Measurements from ENCODE around the gene ELOB. TPM values are rescaled to one million over a fixed set of nuclear protein-coding genes. Genes with fewer than 3 reads are reported as not detected.

ELOB gene
- total RNA-seq, 1 donor from 2014 or later: 311 TPM

DNA sequence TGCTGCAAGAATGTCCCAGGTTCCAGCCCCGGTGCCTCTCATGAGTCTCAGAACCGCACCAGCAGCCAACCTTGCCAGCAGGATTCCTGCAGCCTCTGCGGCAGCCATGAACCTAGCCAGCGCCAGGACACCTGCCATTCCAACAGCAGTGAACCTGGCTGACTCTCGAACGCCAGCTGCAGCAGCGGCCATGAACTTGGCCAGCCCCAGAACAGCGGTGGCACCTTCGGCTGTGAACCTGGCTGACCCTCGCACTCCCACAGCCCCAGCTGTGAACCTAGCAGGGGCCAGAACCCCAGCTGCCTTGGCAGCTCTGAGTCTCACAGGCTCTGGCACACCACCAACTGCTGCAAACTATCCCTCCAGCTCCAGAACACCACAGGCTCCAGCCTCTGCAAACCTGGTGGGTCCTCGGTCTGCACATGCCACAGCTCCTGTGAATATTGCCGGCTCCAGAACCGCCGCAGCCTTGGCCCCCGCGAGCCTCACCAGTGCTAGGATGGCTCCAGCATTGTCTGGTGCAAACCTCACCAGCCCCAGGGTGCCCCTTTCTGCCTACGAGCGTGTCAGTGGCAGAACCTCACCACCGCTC is 9.8 kb downstream of the ELOB start:
- H3K4me3 ChIP-seq (ENCODE audit: low read depth, low read length): no peak overlapping the region
- no peak for DNase-seq (ENCODE audit: low read depth)
- TF ChIP-seq, protein P1, sequence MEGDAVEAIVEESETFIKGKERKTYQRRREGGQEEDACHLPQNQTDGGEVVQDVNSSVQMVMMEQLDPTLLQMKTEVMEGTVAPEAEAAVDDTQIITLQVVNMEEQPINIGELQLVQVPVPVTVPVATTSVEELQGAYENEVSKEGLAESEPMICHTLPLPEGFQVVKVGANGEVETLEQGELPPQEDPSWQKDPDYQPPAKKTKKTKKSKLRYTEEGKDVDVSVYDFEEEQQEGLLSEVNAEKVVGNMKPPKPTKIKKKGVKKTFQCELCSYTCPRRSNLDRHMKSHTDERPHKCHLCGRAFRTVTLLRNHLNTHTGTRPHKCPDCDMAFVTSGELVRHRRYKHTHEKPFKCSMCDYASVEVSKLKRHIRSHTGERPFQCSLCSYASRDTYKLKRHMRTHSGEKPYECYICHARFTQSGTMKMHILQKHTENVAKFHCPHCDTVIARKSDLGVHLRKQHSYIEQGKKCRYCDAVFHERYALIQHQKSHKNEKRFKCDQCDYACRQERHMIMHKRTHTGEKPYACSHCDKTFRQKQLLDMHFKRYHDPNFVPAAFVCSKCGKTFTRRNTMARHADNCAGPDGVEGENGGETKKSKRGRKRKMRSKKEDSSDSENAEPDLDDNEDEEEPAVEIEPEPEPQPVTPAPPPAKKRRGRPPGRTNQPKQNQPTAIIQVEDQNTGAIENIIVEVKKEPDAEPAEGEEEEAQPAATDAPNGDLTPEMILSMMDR (conservative IDR thresholded peaks at IDR 0.05; ENCODE audit: low read depth, low read length): no peak

DNA sequence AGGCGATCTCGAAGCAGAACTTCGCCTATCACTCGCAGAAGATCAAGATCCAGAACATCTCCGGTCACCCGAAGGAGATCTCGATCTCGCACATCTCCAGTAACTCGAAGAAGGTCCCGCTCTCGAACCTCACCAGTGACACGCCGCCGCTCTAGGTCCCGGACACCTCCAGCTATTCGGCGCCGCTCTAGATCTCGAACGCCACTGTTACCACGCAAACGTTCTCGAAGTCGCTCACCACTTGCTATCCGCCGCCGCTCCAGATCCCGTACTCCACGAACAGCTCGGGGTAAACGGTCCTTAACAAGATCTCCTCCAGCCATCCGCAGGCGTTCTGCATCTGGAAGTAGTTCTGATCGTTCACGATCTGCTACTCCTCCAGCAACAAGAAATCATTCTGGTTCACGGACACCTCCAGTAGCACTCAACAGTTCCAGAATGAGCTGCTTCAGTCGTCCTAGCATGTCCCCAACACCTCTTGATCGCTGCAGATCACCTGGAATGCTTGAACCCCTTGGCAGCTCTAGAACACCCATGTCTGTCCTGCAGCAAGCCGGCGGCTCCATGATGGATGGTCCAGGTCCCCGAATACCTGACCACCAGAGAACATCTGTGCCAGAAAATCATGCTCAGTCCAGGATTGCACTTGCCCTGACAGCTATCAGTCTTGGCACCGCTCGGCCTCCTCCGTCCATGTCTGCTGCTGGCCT is 10.5 kb downstream of the ELOB start:
- TF ChIP-seq, protein P1 (conservative IDR thresholded peaks at IDR 0.05; ENCODE audit: low read depth, low read length): no peak
- DNase-seq (ENCODE audit: low read depth): no peak
- no peak overlapping the region for H3K4me3 ChIP-seq (ENCODE audit: low read depth, low read length)

DNA sequence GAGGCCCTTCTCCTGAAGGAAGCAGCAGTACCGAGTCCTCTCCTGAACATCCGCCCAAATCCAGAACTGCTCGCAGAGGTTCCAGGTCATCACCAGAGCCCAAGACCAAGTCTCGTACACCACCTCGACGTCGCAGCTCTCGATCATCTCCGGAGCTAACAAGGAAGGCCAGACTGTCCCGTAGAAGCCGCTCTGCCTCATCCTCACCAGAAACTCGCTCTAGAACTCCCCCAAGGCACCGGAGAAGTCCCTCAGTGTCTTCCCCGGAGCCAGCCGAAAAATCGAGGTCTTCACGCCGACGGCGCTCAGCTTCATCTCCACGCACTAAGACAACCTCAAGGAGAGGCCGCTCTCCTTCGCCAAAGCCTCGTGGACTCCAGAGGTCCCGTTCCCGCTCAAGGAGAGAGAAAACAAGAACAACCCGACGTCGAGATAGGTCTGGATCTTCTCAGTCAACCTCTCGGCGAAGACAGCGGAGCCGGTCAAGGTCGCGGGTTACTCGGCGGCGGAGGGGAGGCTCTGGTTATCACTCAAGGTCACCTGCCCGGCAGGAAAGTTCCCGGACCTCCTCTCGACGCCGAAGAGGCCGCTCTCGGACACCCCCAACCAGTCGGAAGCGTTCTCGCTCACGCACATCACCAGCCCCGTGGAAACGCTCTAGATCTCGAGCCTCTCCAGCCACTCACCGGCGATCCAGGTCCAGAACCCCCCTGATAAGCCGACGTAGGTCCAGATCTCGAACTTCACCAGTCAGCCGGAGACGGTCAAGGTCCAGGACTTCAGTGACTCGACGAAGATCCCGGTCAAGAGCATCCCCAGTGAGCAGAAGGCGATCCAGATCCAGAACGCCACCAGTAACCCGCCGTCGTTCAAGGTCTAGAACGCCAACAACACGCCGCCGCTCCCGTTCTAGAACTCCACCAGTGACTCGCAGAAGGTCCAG is 11.3 kb downstream of the ELOB start:
- no peak overlapping the region for H3K4me3 ChIP-seq (ENCODE audit: low read depth, low read length)
- TF ChIP-seq, protein P1 (conservative IDR thresholded peaks at IDR 0.05; ENCODE audit: low read depth, low read length): no peak
- no peak for DNase-seq (ENCODE audit: low read depth)

DNA sequence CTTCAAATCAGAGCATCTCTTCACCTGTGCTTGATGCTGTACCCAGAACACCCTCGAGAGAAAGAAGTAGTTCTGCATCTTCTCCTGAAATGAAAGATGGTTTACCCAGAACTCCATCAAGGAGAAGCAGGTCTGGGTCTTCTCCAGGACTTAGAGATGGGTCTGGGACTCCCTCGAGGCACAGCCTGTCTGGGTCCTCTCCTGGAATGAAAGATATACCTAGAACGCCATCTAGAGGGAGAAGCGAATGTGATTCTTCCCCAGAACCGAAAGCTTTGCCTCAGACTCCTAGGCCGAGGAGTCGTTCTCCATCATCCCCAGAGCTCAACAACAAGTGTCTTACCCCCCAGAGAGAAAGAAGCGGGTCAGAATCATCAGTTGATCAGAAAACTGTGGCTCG is 12.4 kb downstream of the ELOB start:
- no peak for DNase-seq (ENCODE audit: low read depth)
- TF ChIP-seq, protein P1 (conservative IDR thresholded peaks at IDR 0.05; ENCODE audit: low read depth, low read length): peak; percentile 20
- no peak overlapping the region for H3K4me3 ChIP-seq (ENCODE audit: low read depth, low read length)

DNA sequence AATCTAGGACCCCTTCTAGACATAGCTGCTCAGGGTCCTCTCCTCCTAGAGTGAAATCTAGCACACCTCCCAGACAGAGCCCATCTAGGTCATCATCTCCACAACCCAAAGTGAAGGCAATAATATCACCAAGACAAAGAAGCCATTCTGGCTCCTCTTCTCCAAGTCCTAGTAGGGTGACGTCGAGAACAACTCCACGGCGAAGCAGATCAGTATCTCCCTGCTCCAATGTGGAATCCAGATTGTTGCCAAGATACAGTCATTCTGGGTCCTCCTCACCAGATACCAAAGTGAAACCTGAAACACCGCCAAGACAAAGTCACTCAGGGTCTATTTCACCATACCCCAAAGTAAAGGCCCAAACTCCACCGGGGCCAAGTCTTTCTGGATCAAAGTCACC is 13.9 kb downstream of the ELOB start:
- no peak overlapping the region for H3K4me3 ChIP-seq (ENCODE audit: low read depth, low read length)
- DNase-seq (ENCODE audit: low read depth): no peak
- TF ChIP-seq, protein P1 (conservative IDR thresholded peaks at IDR 0.05; ENCODE audit: low read depth, low read length): no peak

DNA sequence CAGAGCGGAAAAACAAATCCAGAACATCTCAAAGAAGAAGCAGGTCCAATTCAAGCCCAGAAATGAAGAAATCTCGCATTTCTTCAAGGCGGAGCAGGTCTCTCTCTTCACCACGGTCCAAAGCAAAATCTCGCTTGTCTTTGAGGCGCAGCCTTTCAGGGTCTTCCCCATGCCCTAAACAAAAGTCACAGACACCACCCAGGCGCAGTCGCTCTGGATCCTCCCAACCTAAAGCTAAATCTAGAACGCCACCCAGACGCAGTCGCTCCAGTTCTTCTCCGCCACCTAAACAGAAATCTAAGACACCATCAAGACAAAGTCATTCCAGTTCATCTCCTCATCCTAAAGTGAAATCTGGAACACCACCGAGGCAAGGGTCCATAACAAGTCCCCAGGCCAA is 14.4 kb downstream of the ELOB start:
- no peak overlapping the region for H3K4me3 ChIP-seq (ENCODE audit: low read depth, low read length)
- DNase-seq (ENCODE audit: low read depth): no peak
- TF ChIP-seq, protein P1 (conservative IDR thresholded peaks at IDR 0.05; ENCODE audit: low read depth, low read length): no peak

Data from epithelial cell of proximal tubule (primary cell).